ENCODE data around the gene PDIA2. TPM values are rescaled to one million over a fixed set of nuclear protein-coding genes. Genes with fewer than 3 reads are reported as not detected.

Gene PDIA2
- total and polyA plus RNA-seq, 10 of the 15 experiments (the other 5 are each of a cell fraction or from before 2014, with no cell fraction given) = 0.11 to 0.36 TPM; not detected in 8

DNA sequence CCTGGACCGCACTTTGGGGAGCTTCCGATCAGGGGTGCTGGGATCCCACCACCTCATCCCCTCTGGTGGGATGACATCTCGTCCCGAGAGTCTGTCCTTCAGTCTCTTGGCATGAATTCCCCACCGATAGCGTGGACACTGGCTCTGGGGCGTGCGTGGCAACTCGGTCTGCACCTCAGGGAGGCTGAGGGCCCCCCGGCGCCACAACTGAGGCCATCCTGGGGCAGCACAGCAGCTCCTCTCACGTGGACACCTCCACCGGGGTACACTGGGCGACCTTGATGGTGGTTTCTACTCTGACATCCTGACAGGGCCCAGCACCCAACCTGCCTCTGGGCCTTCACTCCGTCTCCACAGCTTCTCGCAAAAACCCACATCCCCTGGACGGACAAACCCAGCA, 8.6 kb downstream of the PDIA2 start:
- BruUV-seq (replicated peaks) = no TSS peak
- Histone ChIP-seq H2AFZ (ENCODE audit: control insufficient read depth, low read depth, low read length) (no peak overlapping the region), H4K20me1 (ENCODE audit: control insufficient read depth, insufficient read depth) (no peaks in the 10 kb centered on the region), H3K4me2 (ENCODE audit: control insufficient read depth, insufficient read depth) (no peak overlapping the region), H3K27ac (ENCODE audit: control insufficient read depth, insufficient read depth) (no peak overlapping the region), H3K79me2 (ENCODE audit: control insufficient read depth, insufficient read depth, low read length) (no peaks in the 10 kb centered on the region), H3K27me3 (replicated peaks in 1 of 2; ENCODE audit: control insufficient read depth in 2 of 2, insufficient read depth in 2 of 2, low read length in 1 of 2) (no peaks in the 10 kb centered on the region), H3K36me3 (ENCODE audit: control insufficient read depth in 2 of 2, insufficient read depth in 2 of 2, low read length in 1 of 2) (peaks cover 0 to 13% of the 10 kb centered on the region in 2 experiments; a peak in 2 of 4 replicates), H3K4me3 (no peak overlapping the region), H3K9ac (ENCODE audit: control insufficient read depth, insufficient read depth, low read length) (no peak overlapping the region), H3K9me3 (replicated peaks; ENCODE audit: control insufficient read depth, insufficient read depth, low read length) (no peaks in the 10 kb centered on the region), H3K4me1 (ENCODE audit: control insufficient read depth, insufficient read depth, low read length) (no peaks in the 10 kb centered on the region)
- WGBS (ENCODE audit: insufficient coverage, insufficient replicate concordance, low lambda C conversion rate, missing lambda C conversion rate) = 83% methylated on average over 16 of the region's 17 CpGs
- intact Hi-C loops (cut with micrococcal nuclease; ENCODE audit: unreplicated experiment) = no loop called here
- RAD21 ChIA-PET (ENCODE audit: unreplicated experiment) = no interaction called here
- DNase-seq (ENCODE audit: low read depth, low spot score) (no peak), FAIRE-seq (no peak), ATAC-seq (no peak)
- SMC1A ChIA-PET (ENCODE audit: uncharacterized antibody, unreplicated experiment) = no interaction called here
- in situ Hi-C loops (cut with MboI) = no loop called here
- CTCF ChIA-PET = no interaction called here
- TF ChIP-seq SREBF1 (IDR thresholded peaks at IDR 0.05; ENCODE audit: low read length) = no peak
- no peak for TF ChIP-seq BCLAF1 (IDR thresholded peaks at IDR 0.05)
- TF ChIP-seq ZBTB40 (IDR thresholded peaks at IDR 0.05; ENCODE audit: borderline replicate concordance) = no peak
- TF ChIP-seq BRCA1 (IDR thresholded peaks at IDR 0.05; ENCODE audit: low read depth, low read length) = no peak
- TF ChIP-seq PBX3 (IDR thresholded peaks at IDR 0.05; ENCODE audit: insufficient replicate concordance, low read depth, low read length) = no peak
- no peak for TF ChIP-seq CBX5 (IDR thresholded peaks at IDR 0.05; ENCODE audit: low read depth)
- TF ChIP-seq DPF2 (IDR thresholded peaks at IDR 0.05) = no peak
- TF ChIP-seq ATF7 (IDR thresholded peaks at IDR 0.05; ENCODE audit: low read depth) = no peak
- POLR2A ChIA-PET = no interaction called here
